AG09309 (cell line): ENCODE results near the gene LHFPL6.

Experiments
- DNase-seq: peaks from one replicate; pipeline ENCODE4 v3.0.0-alpha.2; 2010; ENCODE audit warnings: low read depth
- H3K4me3 ChIP-seq: 2 replicates; pipeline ENCODE4 v1.5.1; 2011; ENCODE audit warnings: mild to moderate bottlenecking, low read depth, low read length, moderate library complexity; ENCODE audit not compliant: control insufficient read depth
- CTCF ChIP-seq: IDR thresholded peaks from 2 replicates; pipeline ENCODE4 v1.5.1; 2011; ENCODE audit warnings: mild to moderate bottlenecking, low read depth, low read length, inconsistent platforms; ENCODE audit not compliant: insufficient read depth, control insufficient read depth; ENCODE audit errors: missing control alignments

LHFPL6 gene

GRCh38 chr13:39433651-39434050, 169.3 kb downstream of the LHFPL6 start:
- TF ChIP-seq CTCF: no peak
- H3K4me3 ChIP-seq: no peak overlapping the region
- no peak for DNase-seq

GRCh38 chr13:39432196-39432595, 170.8 kb downstream of the LHFPL6 start:
- H3K4me3 ChIP-seq: no peak overlapping the region
- TF ChIP-seq CTCF: no peak
- no peak for DNase-seq

GRCh38 chr13:39422845-39423565, 180.0 kb downstream of the LHFPL6 start:
- no peak for TF ChIP-seq CTCF
- no peak overlapping the region for H3K4me3 ChIP-seq
- no peak for DNase-seq

GRCh38 chr13:39419876-39420275, 183.1 kb downstream of the LHFPL6 start:
- no peak for TF ChIP-seq CTCF
- H3K4me3 ChIP-seq: no peak overlapping the region
- no peak for DNase-seq

GRCh38 chr13:39419068-39419467, 183.9 kb downstream of the LHFPL6 start:
- no peak overlapping the region for H3K4me3 ChIP-seq
- TF ChIP-seq CTCF: no peak
- no peak for DNase-seq

- no peak overlapping the region for H3K4me3 ChIP-seq
- TF ChIP-seq CTCF: no peak
- no peak for DNase-seq
Measured at GRCh38 chr13:39418424-39418823, 184.6 kb downstream of the LHFPL6 start.

- no peak overlapping the region for H3K4me3 ChIP-seq
- TF ChIP-seq CTCF: no peak
- no peak for DNase-seq
Measured at GRCh38 chr13:39417643-39418042, 185.3 kb downstream of the LHFPL6 start.
